Endothelial cell (in vitro differentiated cells): ENCODE results near the gene MAP2K3. TPM values are rescaled to one million over a fixed set of nuclear protein-coding genes. Genes with fewer than 3 reads are reported as not detected.
"Not testable (repeated sequence)": the region's sequence is repeated elsewhere in the genome, so short reads cannot be mapped to it uniquely, and the experiment has no call there.

ENCODE experiments used
- DNase-seq: peaks from one replicate; pipeline ENCODE4 v3.0.0; 2021; ENCODE audit warnings: low spot score
- H3K27ac Mint-ChIP-seq: one replicate; pipeline ENCODE4 v1.8.0; 2021; ENCODE audit warnings: mixed read lengths, inconsistent platforms; ENCODE audit not compliant: unreplicated experiment
- H3K27me3 Mint-ChIP-seq: one replicate; pipeline ENCODE4 v1.8.0; 2021; ENCODE audit warnings: mild to moderate bottlenecking, moderate library complexity, mixed read lengths, inconsistent platforms; ENCODE audit not compliant: unreplicated experiment
- H3K36me3 Mint-ChIP-seq: one replicate; pipeline ENCODE4 v1.8.0; 2021; ENCODE audit warnings: mild to moderate bottlenecking, low read depth, mixed read lengths, inconsistent platforms; ENCODE audit not compliant: unreplicated experiment
- H3K4me1 Mint-ChIP-seq: one replicate; pipeline ENCODE4 v1.8.0; 2021; ENCODE audit warnings: mild to moderate bottlenecking, mixed read lengths, inconsistent platforms; ENCODE audit not compliant: unreplicated experiment
- H3K4me3 Mint-ChIP-seq: one replicate; pipeline ENCODE4 v1.8.0; 2021; ENCODE audit warnings: mild to moderate bottlenecking, mixed read lengths, inconsistent platforms; ENCODE audit not compliant: unreplicated experiment
- H3K9me3 Mint-ChIP-seq: one replicate; pipeline ENCODE4 v1.8.0; 2021; ENCODE audit warnings: mixed read lengths, inconsistent platforms; ENCODE audit not compliant: unreplicated experiment
- CTCF ChIP-seq: fragments of 200-600 bp; sonication (generic); IDR thresholded peaks from one replicate; pipeline ENCODE4 v1.5.0; 2021; ENCODE audit warnings: antibody characterized with exemption; ENCODE audit not compliant: unreplicated experiment
- total RNA-seq: library from RNA; stranded (reverse); fragmentation: NEBNext Ultra II Directional; extraction: Animal tissue kit (Norgen Biotek cat#: 25700); gene quantifications from one replicate; pipeline ENCODE4 v1.2.1, GENCODE V29; 2021; ENCODE audit not compliant: unreplicated experiment

Gene MAP2K3
- total RNA-seq, 1 donor from 2014 or later, result 65.8 TPM

- not testable (repeated sequence) for H3K9me3 Mint-ChIP-seq, H3K36me3 Mint-ChIP-seq, H3K4me3 Mint-ChIP-seq, H3K4me1 Mint-ChIP-seq, DNase-seq, H3K27ac Mint-ChIP-seq, H3K27me3 Mint-ChIP-seq
These were observed 66.0 kb downstream of the MAP2K3 start for GRCh38 chr17:21350495-21350894.

- no peak for DNase-seq
- Mint-ChIP-seq H3K9me3 (no peaks in the 10 kb centered on the region), H3K27me3 (peaks cover 2% of the 10 kb centered on the region)
These were observed 67.0 kb downstream of the MAP2K3 start for GRCh38 chr17:21351366-21352065.

GRCh38 chr17:21352221-21352980 is 67.9 kb downstream of the MAP2K3 start:
- no peaks in the 10 kb centered on the region for H3K4me1 Mint-ChIP-seq
- TF ChIP-seq CTCF, result no peak
- no peaks in the 10 kb centered on the region for H3K9me3 Mint-ChIP-seq
- peaks cover 7% of the 10 kb centered on the region for H3K27me3 Mint-ChIP-seq
- no peak for DNase-seq
- no peak overlapping the region for H3K27ac Mint-ChIP-seq
- no peaks in the 10 kb centered on the region for H3K36me3 Mint-ChIP-seq
- H3K4me3 Mint-ChIP-seq, result no peak overlapping the region

More at GRCh38 chr17:21351366-21352065, 67.0 kb downstream of the MAP2K3 start:
- Mint-ChIP-seq H3K27ac (no peak overlapping the region), H3K36me3 (no peaks in the 10 kb centered on the region), H3K4me3 (no peak overlapping the region), H3K4me1 (no peaks in the 10 kb centered on the region)
- no peak for TF ChIP-seq CTCF

GRCh38 chr17:21352981-21353265 is 68.4 kb downstream of the MAP2K3 start:
- no peak overlapping the region for H3K4me3 Mint-ChIP-seq
- H3K9me3 Mint-ChIP-seq, result no peaks in the 10 kb centered on the region
- DNase-seq, result no peak
- H3K27me3 Mint-ChIP-seq, result peaks cover 7% of the 10 kb centered on the region
- TF ChIP-seq CTCF, result no peak
- no peaks in the 10 kb centered on the region for H3K4me1 Mint-ChIP-seq
- no peak overlapping the region for H3K27ac Mint-ChIP-seq
- no peaks in the 10 kb centered on the region for H3K36me3 Mint-ChIP-seq

- no peaks in the 10 kb centered on the region for H3K4me1 Mint-ChIP-seq
- no peak overlapping the region for H3K27ac Mint-ChIP-seq
- H3K36me3 Mint-ChIP-seq, result no peaks in the 10 kb centered on the region
- DNase-seq, result no peak
- peaks cover 7% of the 10 kb centered on the region for H3K27me3 Mint-ChIP-seq
- no peak for TF ChIP-seq CTCF
- no peaks in the 10 kb centered on the region for H3K9me3 Mint-ChIP-seq
- H3K4me3 Mint-ChIP-seq, result no peak overlapping the region
These were observed 69.0 kb downstream of the MAP2K3 start for GRCh38 chr17:21353326-21354010.
